Stimulated activated CD4-positive, alpha-beta T cell treated with anti-CD3 and anti-CD28 coated beads, Interleukin-1b, Interleukin-23, amount 100 ng/mL, for 4 hours (primary cell): ENCODE measurements around the gene HECTD1.
"Not testable (repeated sequence)": the region's sequence is repeated elsewhere in the genome, so short reads cannot be mapped to it uniquely, and the experiment has no call there.

Source experiments
- DNase-seq, 2 donors: peaks; one replicate each; pipeline ENCODE4 v3.0.0-alpha.2; 2020; ENCODE audit warnings: low read depth in 2 of 2

HECTD1 gene

DNA sequence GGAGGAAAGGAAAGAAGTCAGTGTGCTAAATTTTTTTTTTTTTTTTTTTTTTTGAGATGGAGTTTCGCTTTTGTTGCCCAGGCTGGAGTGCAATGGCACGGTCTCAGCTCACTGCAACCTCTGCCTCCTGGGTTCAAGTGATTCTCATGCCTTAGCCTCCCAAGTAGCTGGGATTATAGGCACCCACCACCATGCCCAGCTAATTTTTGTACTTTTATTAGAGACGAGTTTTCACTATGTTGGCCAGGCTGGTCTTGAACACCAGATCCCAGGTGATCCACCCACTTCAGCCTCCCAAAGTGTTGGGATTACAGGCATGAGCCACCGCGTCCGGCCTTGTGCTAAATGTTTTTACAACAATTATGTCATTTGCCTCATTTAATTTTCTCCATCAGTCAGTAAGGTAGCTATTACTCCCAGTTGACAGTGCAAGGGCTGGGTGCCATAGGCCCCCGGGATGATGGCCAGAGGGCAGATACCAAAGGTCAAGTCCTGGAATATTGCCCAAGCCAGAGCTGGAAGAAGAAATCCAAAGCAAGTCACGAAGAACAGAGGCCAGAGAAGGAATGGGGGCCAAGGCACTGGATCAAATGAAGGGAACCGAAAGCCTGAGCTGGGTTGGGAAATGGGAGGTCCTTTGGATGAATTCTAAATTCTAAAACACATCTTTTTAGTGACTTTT lies 154.5 kb downstream of the HECTD1 start:
- DNase-seq: not testable (repeated sequence)

DNA sequence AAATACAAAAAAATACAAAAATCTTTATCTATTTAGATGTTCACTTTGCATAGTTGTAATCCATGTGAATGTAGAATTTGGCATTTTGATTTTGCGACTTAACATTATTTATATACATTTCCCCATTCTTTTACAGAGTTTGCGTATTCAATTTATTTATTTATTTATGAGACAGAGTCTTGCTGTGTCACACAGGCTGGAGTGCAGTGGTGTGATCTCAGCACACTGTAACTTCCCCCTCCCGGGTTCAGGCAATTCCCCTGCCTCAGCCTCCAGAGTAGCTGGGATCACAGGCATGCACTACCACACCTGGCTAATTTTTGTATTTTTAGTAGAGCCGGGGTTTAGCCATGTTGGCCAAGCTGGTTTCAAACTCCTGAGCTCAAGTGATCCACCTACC lies 156.1 kb downstream of the HECTD1 start:
- no peak for DNase-seq

DNA sequence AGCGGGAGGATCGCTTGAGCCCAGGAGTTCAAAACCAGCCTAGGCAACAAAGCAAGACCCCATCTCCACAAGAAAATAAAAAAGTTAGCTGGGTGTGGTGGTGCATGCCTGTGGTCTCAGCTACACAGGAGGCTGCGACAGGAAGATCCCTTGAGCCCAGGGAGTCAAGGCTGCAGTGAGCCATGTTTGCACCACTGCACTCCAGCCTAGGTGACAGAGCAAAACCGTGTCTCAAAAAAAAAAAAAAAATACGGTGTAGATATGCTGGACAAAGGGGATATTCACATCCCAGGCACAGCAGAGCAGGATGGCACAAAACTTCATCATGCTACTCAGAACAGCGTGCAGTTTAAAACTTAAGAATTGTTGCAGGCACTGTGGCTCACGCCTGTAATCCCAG lies 156.6 kb downstream of the HECTD1 start:
- DNase-seq: no peak
